Posterior cingulate gyrus (tissue), 11 donors: Measurements from ENCODE around the gene SPDYE4.

Source experiments
- DNase-seq, 10 donors: peaks; one replicate each; pipeline versions ENCODE4 v3.0.0 to v3.0.0-alpha.2; 2020 to 2021; ENCODE audit warnings: mixed read lengths in 3 of 10
- intact Hi-C: fragments of 100-400 bp; cut with DNase I; formaldehyde crosslinking; loops from one replicate; pipeline ENCODE4 v1.15.1; 2023

The SPDYE4 gene

DNA sequence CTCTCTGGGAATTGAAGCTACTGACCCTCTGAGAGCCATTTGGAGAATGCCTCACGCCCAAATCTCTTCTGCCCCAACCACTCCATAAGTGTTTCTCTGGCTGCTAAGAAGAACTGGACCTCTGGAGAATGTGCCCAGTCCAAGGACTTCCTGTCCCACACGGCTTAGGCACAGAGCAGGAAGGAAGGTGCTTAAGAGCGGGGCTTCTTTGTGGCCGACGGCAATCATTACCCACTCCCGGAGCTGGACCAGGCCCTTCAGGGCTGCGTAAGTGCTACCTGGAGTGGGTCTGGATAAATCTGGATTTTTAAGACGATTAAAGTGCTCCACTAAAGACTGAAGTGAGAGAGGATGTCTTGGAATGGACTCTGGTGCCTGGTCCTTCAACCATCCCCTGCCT, 15.5 kb downstream of the SPDYE4 start:
- no peak for DNase-seq
- intact Hi-C loops = no loop called here

DNA sequence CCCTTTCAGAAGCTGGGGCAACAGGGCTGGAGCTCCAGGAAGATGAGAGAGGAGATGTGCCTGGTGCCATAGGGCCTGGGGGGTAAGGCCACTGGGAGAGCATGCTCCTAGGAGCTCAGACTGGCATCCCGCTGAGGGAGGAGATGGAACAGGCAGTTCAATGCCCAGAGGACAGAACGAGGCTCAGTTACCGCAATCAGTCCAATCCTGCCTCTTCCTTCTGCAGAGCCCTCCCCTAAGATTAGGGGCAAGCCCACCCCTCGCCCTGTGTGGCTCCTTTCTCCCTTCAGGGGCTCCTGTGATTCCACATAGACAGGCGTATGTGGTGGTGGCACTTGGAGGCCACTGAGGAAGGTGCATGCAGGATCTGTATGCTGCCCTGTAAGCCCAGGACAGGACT, 16.1 kb downstream of the SPDYE4 start:
- no peak for DNase-seq
- intact Hi-C loops = no loop called here

DNA sequence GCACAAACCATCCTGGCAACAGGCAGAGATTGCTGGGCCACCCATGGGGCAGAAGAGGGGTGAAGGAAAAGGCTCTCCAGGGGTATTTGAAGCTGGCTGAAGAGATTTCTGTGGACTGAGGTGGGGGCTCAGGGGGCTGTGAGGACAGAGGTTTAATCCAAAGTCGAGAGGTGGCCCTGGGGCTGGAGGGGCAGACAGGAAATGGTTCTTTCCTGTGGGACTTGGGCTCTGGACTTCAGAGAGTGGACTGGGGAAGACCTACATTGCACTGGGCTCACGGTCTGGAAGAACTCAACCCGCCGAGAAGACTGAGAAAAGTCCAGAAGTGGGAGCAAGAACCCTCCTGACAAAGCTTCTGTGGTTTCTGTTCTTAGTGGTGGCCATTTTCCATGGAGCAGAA, 16.6 kb downstream of the SPDYE4 start:
- no peak for DNase-seq
- intact Hi-C loops = no loop called here

DNA sequence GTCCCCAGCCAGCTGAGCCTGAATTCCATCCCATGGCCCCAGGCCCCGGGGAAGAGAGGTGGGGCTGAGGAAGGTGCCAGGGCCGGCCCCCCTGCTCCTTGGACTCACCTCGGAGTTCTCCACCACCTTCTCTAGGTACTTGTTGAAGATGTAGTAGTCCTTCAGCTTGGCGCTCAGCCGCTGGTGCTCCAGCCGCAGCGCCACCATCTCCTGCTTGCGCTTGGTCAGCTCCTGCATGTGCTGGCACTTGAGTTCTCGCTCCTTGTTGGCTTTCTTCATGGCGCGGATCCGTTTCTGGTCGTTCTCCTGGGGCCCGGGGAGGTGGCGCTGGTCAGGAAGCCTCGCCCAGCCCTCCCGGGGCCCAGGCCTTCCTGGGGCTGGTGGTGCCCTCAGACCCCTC, 17.0 kb downstream of the SPDYE4 start:
- no peak for DNase-seq
- intact Hi-C loops = no loop called here

DNA sequence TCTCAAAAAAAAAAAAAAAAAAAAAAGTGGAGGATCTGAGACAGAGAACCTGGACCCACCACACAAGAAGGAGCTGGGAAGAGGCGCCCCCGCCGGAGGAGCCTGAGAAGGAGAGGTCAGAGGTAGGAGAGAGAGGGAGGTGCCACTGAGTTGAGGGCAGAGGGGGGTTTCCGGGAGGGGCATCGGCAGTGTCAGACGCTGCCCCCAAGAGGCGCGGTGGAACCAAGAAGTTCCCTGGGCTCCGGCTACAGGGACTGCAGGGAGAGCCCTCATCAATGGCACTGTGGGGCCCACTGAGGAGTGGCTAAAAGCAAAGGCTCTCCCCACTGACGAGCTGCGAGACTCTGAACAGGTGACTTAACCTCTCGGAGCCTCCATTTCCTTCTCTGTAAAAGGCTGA, 17.9 kb downstream of the SPDYE4 start:
- DNase-seq = no peak
- intact Hi-C loops = no loop called here

DNA sequence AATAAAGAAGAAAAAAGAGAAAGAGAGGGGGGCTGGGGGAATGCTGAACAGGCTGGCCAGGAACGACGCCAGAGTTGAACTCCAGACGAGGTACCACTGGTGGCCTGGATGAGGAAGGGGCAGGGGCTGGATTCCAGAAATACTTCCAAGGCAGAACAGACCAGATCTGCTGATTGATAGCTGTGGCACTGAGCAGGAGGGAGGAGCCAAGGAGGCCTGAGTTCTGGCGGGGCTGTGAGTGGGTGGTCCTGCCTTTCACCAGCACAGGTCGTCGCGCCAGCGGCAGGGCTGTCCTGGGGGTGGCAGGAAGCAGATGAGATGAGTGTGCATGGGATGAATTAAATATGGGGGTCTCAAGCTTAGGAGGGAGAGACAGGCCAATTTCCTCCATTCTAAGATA, 19.2 kb downstream of the SPDYE4 start:
- intact Hi-C loops = no loop called here
- DNase-seq = no peak

DNA sequence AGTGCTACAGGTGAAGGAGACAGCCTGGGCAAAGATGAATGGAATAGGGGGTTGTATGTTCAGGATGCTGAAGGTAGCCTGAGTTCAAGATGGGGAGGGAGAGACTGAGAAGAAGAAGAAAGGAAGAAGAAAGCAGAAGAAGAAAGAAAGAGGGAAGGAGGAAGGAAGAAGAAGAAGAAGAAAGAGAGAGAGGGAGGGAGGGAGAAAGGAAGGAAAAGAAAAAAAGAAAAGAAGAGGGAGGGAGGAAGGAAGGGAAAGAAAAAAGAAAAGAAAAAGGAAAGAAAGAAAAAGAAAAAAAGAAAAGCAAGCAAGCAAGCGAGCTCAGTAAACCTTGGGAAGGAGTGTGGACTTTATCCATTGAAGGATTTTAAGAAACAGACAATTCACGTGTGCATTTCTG, 21.6 kb downstream of the SPDYE4 start:
- intact Hi-C loops = no loop called here
- no peak for DNase-seq

DNA sequence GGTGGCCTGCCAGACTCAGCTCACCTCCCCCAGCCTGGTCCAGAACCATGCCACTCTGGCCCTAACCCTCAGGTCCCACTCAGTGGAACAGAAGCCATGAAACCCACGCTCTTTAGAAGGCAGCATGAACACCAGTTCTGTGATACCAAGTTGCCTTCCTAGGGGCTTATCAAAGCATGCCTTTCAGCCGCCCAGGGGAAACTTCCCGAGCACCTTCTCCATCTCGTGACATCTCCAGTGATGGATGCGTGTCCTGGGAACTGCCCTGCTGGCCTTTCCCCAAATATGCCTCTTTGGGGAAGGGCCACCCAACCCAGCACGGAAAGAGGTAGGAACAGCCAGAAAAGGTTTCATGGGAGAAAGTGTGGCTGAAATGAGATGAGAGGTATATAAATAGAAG, 22.0 kb downstream of the SPDYE4 start:
- no peak for DNase-seq
- intact Hi-C loops = no loop called here

DNA sequence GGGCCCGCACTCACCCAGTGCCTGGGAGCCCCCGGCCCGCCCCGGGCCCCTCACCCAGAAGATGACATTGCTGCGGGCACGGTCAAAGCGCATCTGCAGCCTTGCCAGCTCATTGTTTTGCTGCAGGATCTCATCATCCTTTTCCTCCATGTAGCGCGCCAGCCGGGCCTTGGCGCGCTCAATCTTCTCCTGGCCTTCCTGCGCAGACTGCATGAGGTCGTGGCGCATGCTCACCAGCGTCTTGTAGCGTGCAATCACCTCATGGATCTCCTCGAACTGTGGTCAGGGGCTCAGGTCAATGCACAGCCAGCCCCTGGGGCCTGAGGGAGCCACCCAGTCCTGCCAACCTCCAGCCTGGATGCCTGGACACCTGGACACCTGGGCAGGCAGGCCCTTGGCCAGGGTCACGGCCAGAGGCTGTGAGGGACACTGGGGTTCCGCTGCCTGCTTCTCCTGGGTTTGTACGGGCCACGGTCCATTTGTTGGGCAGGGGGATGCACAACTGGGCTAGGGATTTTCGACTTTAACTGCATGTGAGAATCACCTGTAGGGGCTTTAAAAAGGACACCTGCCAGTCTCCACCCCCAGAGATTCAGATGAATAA, 22.9 kb downstream of the SPDYE4 start:
- DNase-seq = no peak
- intact Hi-C loops = no loop called here

DNA sequence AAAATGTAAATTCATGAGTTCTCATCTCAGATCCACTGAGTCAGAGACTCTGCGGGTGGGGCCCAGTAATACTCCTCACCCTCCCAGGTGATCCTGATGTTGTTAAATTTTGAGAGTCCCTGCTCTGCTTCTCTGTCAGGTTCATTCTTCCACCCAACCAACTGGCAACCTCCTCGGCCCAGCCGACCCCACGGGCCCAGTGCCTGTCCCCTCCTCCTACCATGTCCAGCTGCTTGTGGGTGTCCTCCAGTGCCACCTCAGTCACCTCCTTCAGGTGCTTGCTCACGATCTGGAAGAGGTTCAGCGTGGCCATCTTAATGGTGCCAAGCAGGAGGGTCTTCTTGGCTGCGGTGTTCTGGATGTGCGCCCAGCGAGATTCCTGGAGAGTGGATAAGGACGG, 23.5 kb downstream of the SPDYE4 start:
- DNase-seq = no peak
- intact Hi-C loops = no loop called here

DNA sequence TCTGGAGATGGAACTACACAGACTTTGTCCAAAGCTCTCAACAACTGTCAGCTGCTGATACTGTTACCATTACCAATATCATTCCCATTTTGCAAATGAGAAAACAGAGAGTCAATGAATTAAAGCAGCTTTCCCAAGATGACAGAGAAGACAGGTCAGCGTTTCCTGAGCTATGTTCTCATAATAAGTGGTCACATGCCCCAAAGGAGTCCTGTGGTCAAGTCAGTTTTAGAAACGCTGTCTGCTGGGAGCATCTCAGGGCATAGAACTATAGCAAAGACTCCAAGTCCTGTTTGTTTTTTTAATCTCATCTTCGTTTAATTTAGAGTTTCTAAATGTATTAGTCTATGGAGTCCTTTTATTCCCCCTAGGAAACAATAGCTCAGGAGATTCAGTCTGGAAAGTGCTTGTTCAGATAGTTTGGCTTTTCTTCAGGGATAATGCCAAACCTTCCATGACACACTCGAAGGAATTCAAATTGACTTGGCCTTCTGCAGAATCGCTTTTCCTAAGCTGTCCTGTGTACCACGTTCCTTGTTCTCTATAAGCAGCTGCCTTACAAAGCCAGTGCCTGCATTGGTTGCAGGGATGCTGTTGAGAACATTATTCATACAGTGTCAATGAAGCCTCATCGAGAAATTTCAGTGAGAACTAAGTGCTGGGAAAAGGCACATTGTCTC, 25.8 kb downstream of the SPDYE4 start:
- DNase-seq = no peak
- intact Hi-C loops = no loop called here

DNA sequence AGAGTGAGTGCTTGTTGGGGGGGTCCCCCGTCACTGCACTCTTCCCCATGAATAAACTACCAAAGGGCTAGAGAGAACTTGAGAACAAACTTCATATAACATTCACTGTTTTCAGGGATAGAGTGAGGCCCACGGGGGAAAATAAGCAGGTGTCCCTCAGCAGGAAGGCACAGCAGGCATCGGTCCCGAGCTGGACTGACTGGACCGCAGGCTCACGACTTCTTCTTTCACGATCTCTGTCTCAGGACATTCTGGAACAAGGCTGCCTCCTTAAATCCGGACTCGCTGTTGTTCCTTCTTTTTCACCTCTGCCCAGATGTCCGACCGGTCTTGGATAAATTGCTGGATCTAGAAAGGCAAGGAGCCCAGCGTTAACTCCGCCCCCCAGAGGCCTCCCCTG, 28.5 kb downstream of the SPDYE4 start:
- intact Hi-C loops = no loop called here
- no peak for DNase-seq

DNA sequence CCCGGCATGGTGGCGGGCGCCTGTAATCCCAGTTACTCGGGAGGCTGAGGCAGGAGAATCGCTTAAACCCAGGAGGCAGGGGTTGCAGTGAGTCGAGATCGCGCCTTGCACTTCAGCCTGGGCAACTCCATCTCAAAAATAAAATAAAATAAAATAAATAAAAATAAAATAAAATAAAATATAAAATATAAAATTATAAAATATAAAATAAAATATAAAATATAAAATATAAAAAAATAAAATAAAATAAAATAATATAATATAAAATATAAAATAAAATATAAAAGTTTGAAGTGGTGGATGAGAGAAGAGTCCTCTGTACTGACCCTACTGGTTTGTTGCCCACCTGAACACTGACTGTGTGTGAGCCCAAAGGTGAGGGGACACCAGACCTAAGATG, 28.9 kb downstream of the SPDYE4 start:
- intact Hi-C loops = no loop called here
- no peak for DNase-seq

DNA sequence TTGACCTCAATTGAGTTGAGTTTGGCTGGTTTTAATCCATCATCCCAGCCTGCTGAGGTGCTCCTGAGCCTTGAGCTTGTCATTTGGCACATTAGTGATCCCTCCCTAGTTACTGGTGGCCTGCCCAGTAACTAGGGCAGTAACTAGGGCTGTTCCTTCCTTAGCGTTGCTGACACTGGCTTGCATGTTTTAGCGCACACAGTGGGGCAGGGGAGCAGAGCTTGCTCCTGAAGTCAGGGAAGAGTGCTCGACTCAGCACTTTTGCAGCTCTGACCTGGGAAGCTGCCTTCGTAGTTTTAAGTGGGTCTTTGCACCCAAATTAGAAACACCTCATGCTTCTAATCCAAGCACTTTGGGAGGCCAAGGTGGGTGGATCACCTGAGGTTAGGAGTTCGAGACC, 29.4 kb downstream of the SPDYE4 start:
- DNase-seq = no peak
- intact Hi-C loops = no loop called here

DNA sequence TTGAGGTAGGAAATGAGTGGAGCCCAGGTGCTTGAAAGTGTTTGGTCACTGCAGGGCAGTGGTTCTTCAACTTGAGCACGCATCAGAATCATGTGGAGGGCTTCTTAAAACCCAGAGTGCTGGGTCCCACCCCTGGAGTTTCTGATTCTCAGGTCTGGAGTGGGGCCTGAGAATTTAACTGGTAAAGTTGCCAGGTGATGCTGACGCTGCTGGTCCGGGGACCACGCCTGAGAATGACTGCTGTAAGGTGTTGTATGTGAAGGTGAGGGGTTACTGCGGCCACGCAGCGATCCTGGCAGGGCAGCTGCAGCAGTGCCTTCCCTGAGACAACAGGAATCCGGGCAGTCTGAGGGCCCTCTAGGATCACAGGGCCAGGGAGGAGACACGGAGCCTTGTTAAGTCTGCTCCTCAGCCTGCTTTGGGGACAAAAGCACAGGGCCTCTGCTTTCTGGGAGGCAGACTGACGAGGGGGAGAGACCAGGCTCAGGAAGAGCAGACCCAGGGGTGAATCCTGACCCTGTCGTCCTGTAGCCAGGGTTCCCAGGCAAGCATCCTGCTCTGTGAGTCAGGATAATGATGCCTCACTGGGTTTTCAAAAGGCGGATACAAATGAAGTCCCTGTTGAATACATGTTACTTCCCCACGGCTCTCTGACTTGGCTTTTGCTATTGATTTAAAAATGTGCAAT, 30.0 kb downstream of the SPDYE4 start:
- DNase-seq = no peak
- intact Hi-C loops = no loop called here

DNA sequence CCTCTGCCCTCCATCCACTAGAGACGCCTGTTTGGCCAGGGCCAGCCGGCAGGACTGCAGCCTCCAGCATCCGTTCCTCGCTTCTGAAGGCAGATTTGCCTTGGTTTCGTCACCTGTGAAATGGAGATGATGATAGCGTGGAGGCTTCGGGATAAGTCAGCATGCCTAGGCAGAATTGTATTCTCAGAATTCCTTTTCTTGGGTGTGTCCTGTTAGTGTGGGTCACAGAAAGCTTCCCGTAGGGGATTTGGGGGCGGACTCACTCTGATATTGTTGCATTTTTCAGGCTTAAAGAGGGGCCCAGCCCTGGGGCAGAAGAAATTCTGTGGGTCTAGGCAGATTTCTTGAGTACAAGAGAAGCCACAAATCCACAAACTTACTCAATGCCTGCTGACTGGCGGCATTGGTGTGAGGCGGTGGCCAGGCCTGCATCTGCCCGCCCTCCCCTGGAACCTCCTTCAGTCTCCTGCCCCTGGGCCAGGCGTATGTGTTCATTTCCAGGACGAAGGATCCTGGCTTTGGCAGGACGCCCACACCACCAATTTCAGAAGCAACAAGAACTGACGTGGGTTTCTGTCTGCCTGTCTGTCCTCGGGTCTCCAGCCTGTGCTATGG, 31.3 kb downstream of the SPDYE4 start:
- DNase-seq = no peak
- intact Hi-C loops = no loop called here

DNA sequence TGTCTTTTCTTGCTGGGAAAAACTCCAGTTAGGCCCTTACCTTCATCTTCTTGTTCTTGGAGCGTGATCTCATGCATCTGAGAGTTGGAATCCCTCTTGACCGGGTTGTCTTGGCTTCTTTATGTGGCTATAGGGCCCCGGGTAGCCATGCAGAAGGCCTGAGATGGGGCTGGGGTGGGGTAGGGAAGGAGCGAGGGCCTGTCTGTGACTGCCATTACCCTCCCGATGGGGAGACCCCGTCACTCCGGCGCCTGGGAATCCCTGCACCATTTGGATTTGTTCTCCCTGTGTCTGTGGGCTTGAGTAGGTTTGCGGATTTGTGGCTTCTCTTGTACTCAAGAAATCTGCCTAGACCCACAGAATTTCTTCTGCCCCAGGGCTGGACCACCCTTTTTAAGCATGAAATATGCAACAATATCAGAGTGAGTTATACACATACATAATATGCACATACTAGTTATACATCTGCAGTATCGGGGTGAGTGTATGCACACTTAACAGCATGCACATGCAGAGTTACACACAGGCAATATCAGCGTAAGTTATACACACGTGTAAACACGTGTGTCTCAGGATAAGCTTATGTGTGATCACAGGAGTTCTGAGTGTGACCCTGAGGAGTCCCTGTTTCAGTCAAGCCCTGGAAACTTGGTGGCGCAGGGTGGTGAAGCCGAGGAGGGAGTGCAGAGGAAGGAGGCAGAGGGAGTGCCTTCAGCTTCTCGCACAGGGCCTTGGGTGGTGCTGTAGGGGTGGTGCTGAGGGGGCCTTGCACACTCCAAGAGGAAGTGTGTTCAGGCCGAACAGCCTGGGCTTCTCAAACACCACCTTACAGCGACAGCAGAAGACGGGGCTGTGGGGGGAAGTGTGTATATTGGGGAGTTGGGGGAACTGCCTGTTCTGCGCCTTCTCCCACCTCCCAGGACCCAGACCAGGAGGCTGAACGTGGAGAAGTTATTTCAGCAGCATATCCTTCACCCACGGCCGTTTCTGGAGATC, 32.2 kb downstream of the SPDYE4 start:
- intact Hi-C loops = no loop called here

DNA sequence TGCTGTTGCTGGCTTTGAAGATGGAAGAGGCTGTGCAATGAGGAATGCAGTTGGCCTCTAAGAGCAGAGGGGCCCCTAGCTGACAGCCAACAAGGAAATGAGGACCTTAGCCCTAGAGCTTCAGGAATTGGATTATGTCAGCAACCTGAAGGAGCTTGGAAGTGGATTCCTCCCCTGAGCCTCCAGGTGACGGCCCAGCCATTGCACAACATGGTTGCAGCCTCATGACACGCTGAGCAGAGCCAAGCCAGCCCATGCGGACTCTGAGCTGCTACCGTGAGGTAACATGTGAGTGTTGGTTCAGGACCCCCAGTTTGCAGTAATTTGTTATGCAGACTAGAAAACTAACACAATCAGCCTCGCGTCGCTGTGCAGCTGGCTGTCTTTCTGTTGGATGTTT, 33.9 kb downstream of the SPDYE4 start:
- no peak for DNase-seq
- intact Hi-C loops = no loop called here

More for the DNA sequence above, 32.2 kb downstream of the SPDYE4 start:
- no peak for DNase-seq

DNA sequence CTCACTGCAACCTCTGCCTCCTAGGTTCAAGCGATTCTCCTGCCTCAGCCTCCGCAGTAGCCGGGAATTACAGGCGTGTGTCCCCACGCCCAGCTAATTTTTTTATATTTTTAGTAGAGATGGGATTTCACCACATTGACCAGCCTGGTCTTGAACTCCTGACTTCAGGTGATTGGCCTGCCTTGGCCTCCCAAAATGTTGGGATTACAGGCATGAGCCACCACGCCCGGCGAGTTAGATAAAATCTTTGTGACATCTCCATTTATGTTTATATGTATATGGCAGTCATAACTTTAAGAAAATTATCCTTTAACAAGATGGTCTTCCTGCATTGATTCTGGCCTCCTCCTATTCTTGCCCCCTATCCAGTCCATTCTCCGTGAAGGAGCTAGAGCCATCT, 37.8 kb downstream of the SPDYE4 start:
- intact Hi-C loops = no loop called here
- DNase-seq = no peak
